GM10266 (cell line): ENCODE data around the gene TAF15.

Experiments
- DNase-seq: peaks from one replicate; pipeline ENCODE4 v3.0.0; 2012; ENCODE audit errors: extremely low spot score
- TF ChIP-seq, protein P1 (sequence below): IDR thresholded peaks from 2 replicates; pipeline ENCODE4 v1.5.1; 2012; ENCODE audit warnings: mild to moderate bottlenecking, low read depth; ENCODE audit not compliant: control insufficient read depth, insufficient read depth; ENCODE audit errors: missing control alignments

TAF15 gene

DNA sequence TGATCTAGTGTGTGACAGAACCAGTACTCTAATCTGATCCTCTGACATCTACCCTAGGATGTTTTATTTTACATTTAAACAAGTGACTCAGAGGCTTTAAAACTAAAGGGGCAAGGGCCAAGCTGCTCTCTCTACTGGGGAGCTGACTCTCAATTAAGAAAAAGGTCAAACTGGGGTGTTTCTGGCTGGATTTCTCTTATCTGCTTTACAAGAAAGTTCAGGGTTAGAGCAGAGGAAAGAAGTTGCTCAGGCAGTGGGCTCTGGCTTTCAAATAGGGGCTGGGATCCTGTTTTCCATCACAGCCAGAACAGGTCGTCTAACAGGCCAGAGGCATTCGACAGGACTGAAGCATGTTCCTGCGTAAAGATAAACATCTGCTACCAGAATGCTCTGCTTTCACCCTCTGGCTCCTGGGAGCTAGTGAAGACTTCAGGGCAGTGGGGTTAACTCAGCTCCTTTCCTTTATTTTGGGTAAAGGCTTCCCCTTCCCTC lies 22.3 kb upstream of the TAF15 start:
- DNase-seq, result no peak

DNA sequence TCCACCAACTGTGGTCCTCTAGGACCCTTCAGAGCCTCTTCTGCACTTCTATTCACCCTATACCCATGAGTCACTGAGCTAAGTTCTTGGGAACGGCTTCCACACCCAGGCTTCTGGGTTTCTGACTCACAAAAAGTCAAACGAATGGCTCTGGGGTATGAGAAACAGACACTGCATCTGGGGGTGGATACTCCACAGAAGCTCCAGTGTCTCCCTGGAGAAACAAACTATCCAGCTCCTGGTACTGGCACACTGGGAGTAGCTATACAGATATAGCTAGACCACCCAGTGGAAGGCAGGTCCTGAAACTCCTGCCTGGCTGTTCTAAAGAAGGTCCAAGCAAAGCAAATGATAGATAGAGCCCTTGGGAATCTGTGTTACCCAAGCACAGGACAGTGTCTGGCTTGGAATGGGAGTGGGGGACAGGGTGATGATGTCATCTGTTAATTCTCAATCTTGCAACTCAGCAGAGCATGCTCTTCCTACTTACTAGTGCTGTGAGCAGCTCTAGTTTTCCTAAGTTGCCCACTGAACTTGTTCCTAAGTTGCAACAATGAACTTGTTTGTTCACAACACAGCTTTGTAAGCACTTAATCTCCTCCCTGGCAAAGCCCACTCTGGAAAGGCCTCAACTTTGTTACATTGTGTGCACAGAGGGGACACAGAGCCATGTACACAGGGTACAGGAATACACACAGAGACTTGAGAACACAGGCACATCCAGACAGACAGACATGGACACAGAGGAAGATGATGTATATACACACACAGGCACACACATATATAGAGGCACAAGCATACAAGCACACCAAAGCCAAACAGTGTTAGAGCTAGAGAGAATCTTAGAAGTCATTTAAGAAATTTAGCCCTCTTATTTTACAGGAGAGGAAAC lies 20.6 kb upstream of the TAF15 start:
- DNase-seq, result no peak
- TF ChIP-seq, protein P1, sequence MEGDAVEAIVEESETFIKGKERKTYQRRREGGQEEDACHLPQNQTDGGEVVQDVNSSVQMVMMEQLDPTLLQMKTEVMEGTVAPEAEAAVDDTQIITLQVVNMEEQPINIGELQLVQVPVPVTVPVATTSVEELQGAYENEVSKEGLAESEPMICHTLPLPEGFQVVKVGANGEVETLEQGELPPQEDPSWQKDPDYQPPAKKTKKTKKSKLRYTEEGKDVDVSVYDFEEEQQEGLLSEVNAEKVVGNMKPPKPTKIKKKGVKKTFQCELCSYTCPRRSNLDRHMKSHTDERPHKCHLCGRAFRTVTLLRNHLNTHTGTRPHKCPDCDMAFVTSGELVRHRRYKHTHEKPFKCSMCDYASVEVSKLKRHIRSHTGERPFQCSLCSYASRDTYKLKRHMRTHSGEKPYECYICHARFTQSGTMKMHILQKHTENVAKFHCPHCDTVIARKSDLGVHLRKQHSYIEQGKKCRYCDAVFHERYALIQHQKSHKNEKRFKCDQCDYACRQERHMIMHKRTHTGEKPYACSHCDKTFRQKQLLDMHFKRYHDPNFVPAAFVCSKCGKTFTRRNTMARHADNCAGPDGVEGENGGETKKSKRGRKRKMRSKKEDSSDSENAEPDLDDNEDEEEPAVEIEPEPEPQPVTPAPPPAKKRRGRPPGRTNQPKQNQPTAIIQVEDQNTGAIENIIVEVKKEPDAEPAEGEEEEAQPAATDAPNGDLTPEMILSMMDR, result no peak

More for the DNA sequence above, 22.3 kb upstream of the TAF15 start:
- TF ChIP-seq, protein P1, result no peak

DNA sequence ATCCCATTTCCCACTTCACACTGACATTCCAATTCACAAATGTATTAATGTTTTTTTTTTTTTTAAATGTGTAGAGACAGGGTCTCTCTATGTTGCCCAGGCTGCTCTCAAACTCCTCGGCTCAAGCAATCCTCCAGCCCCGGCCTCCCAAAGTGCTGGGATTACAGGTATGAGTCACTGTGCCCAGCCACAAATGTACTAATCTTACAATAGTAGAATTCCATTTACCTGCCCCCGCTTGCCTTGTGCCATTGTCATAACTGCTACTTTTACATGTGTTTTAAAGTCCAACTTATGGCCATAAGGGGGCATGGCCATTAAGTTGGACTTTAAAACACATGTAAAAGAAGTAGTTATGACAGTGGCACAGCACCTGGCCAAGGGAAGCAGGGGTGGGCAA lies 18.4 kb upstream of the TAF15 start:
- no peak for DNase-seq
- TF ChIP-seq, protein P1, result no peak

DNA sequence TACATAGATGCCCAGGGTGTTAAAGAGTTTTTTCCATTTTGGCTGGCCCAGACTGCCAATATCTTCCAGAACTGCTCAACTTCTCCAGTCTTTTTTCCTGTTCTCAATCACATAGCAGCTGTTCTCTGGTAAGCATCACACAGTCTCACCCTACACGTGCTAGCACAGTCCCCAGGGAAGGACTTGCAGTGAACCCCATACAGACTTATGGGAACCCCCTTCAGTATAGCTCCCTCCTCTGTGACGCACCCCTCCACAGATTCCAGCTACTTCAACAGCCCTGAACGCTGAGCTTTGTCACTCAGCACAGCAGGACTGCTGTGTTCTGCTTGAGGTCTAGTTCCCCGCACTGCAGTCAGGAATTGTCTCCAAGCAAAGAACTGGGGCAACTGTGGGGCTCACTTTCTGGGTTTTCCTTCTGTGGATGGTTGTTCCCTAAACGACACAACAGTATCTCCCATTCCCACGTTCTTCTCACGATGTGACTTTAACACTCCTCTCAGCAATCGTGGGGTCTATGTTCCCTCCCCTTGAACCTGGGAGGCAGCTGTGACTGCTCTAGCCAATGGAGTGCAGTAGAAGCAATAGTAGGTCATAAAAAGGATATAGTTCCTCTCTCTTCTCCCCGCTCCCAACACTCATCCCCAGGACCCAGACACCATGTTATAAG lies 17.5 kb upstream of the TAF15 start:
- DNase-seq, result peak; percentile 10
- TF ChIP-seq, protein P1, result no peak

DNA sequence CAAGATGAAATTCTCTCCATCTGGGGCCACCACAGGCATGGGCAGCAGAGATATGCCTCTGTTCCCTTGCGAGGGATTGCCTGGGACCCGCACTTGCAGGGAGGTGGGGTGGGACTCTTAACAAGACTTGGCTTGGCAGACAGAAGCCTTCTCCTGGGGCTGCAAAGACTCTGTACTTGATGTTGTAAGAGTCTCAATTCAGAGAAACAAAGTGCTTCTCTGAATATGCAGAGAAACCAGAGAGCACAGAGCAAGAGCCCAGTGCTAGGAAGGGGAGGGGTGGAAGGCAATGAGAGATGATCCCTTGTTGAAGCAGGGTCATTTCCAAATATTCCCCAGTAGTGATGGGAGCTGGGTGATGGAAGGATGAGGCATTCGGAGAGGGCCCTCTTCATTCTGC lies 16.0 kb upstream of the TAF15 start:
- no peak for DNase-seq

DNA sequence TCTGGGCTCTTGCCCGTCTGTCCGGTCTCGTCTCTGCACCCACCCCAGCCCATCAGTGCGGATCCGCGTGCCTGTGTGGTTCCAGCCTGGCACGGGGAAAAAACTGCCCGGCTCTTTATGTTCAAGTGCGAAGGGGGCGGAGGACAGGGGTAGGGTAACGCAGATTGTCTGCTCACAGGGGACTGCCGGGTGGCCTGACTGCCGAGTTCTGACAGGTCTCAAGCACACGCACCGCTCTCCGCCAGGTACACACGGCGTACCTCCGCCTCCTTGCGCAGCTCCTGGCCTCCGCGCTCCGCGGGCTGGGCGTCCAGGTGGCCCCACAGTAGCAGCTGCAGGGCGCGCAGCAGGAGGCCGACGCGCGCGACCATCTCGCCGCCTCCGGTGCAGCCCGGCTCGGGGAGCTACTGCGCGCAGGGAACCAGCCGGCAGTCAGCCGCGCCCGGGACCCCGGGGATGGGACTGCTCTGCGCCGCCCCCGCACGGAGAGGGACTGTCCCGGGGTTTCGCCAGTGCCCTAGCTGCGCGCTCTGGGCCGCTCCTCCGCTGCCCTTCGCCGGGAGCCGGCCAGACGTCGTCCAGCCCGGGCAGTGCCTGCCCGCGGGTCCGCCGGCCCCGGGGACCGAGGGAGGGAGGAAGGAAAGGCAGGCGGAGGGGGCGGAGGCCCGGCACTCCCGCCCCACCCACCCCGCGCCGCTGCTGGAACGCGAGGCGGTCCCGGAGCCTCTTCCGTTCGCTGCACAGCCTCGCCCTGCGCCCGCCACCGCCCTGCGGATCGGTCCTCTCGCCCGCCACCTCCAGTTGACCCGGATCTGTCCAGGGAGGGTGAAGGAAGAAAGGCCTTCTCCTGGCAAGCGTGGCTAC lies 14.0 kb upstream of the TAF15 start, which contains the start of gene MMP28:
Gene MMP28 (minus strand): TSS at position 635 of the 864 bp plus-strand sequence. CDS start 264 bp downstream, at position 371.
- DNase-seq, result peak; percentile 55
- TF ChIP-seq, protein P1, result no peak

More for the DNA sequence above, 16.0 kb upstream of the TAF15 start:
- TF ChIP-seq, protein P1, result no peak
